Parathyroid adenoma (tissue), 2 donors: ENCODE measurements around the gene BRD3.

Experiments used
- H2AFZ ChIP-seq: fragments of 300-600 bp; sonication (generic); one replicate; pipeline ENCODE4 v1.7.0; 2017; ENCODE audit warnings: antibody characterized with exemption, mild to moderate bottlenecking
- H3K27ac ChIP-seq: fragments of 300-600 bp; sonication (generic); one replicate; pipeline ENCODE4 v1.7.0; 2017
- H3K27me3 ChIP-seq: fragments of 300-600 bp; sonication (generic); one replicate; pipeline ENCODE4 v1.7.0; 2017; ENCODE audit warnings: low read length; ENCODE audit not compliant: control insufficient read depth, insufficient read depth
- H3K36me3 ChIP-seq: fragments of 300-600 bp; sonication (generic); one replicate; pipeline ENCODE4 v1.7.0; 2017; ENCODE audit warnings: low read length; ENCODE audit not compliant: control insufficient read depth, insufficient read depth
- H3K4me1 ChIP-seq: fragments of 300-600 bp; sonication (generic); one replicate; pipeline ENCODE4 v1.7.0; 2017; ENCODE audit warnings: control low read depth
- H3K4me2 ChIP-seq: fragments of 300-600 bp; sonication (generic); one replicate; pipeline ENCODE4 v1.7.0; 2017; ENCODE audit warnings: low read length
- H3K4me3 ChIP-seq: fragments of 300-600 bp; sonication (generic); one replicate; pipeline ENCODE4 v1.7.0; 2017; ENCODE audit warnings: low read depth, low read length
- H3K79me2 ChIP-seq: fragments of 300-600 bp; sonication (generic); one replicate; pipeline ENCODE4 v1.7.0; 2017; ENCODE audit warnings: control low read depth
- H3K9ac ChIP-seq: fragments of 300-600 bp; sonication (generic); one replicate; pipeline ENCODE4 v1.7.0; 2017; ENCODE audit warnings: mild to moderate bottlenecking
- H3K9me3 ChIP-seq: fragments of 300-600 bp; sonication (generic); one replicate; pipeline ENCODE4 v1.7.0; 2017; ENCODE audit warnings: low read length; ENCODE audit not compliant: control insufficient read depth
- CTCF ChIP-seq: fragments of 300-600 bp; sonication (generic); IDR thresholded peaks from one replicate; pipeline ENCODE4 v1.7.0; 2017; ENCODE audit warnings: antibody characterized with exemption, mild to moderate bottlenecking
- donor health status: primary hyperparathyroidism.

The BRD3 gene

GRCh38 chr9:134055981-134056461, 11.8 kb downstream of the BRD3 start:
- H2AFZ ChIP-seq, result no peak overlapping the region
- no peaks in the 10 kb centered on the region for H3K27me3 ChIP-seq
- no peaks in the 10 kb centered on the region for H3K9me3 ChIP-seq
- peaks cover 17% of the 10 kb centered on the region for H3K4me1 ChIP-seq
- TF ChIP-seq CTCF, result no peak
- no peaks in the 10 kb centered on the region for H3K36me3 ChIP-seq
- H3K4me2 ChIP-seq, result peak overlapping the region; percentile 45
- no peak overlapping the region for H3K9ac ChIP-seq
- H3K4me3 ChIP-seq, result no peak overlapping the region
- H3K79me2 ChIP-seq, result peaks cover 42% of the 10 kb centered on the region
- H3K27ac ChIP-seq, result peak overlapping the region; percentile 59

- Histone ChIP-seq H3K4me3 (no peak overlapping the region), H3K9me3 (no peaks in the 10 kb centered on the region), H3K4me2 (peak overlapping the region; percentile 45), H3K36me3 (no peaks in the 10 kb centered on the region), H3K27me3 (no peaks in the 10 kb centered on the region), H3K4me1 (peaks cover 17% of the 10 kb centered on the region), H3K27ac (peak overlapping the region; percentile 59), H3K9ac (no peak overlapping the region), H2AFZ (no peak overlapping the region), H3K79me2 (peaks cover 37% of the 10 kb centered on the region)
- TF ChIP-seq CTCF, result no peak
These were observed 12.7 kb downstream of the BRD3 start for GRCh38 chr9:134054891-134055811.

GRCh38 chr9:134053941-134054761, 13.7 kb downstream of the BRD3 start:
- Histone ChIP-seq H3K36me3 (no peaks in the 10 kb centered on the region), H3K4me1 (peaks cover 17% of the 10 kb centered on the region), H3K27ac (no peak overlapping the region), H2AFZ (no peak overlapping the region), H3K9me3 (no peaks in the 10 kb centered on the region), H3K9ac (no peak overlapping the region), H3K27me3 (no peaks in the 10 kb centered on the region), H3K4me3 (no peak overlapping the region), H3K79me2 (peaks cover 27% of the 10 kb centered on the region), H3K4me2 (no peak overlapping the region)
- TF ChIP-seq CTCF, result no peak

- H3K27me3 ChIP-seq, result no peaks in the 10 kb centered on the region
- H3K9me3 ChIP-seq, result no peaks in the 10 kb centered on the region
- peaks cover 21% of the 10 kb centered on the region for H3K79me2 ChIP-seq
- no peaks in the 10 kb centered on the region for H3K36me3 ChIP-seq
- TF ChIP-seq CTCF, result no peak
- no peak overlapping the region for H2AFZ ChIP-seq
- H3K4me2 ChIP-seq, result no peak overlapping the region
- H3K4me3 ChIP-seq, result no peak overlapping the region
- H3K4me1 ChIP-seq, result peaks cover 16% of the 10 kb centered on the region
- no peak overlapping the region for H3K27ac ChIP-seq
- H3K9ac ChIP-seq, result no peak overlapping the region
These were observed 14.4 kb downstream of the BRD3 start for GRCh38 chr9:134053401-134053871.
